Thoracic aorta (tissue), 2 donors: Measurements from ENCODE around the gene RSU1. TPM values are rescaled to one million over a fixed set of nuclear protein-coding genes. Genes with fewer than 3 reads are reported as not detected.

Source experiments
- ATAC-seq: fragments of 150-250 bp; one replicate; pipeline ENCODE4 v1.8.0; 2017; ENCODE audit warnings: low read depth; ENCODE audit not compliant: insufficient number of reproducible peaks, low FRiP score
- DNase-seq: peaks from one replicate; pipeline ENCODE4 v3.0.0-alpha.2; 2020; ENCODE audit warnings: low spot score
- H3K27ac ChIP-seq, 2 donors: fragments of 200-600 bp; sonication (generic); 1 replicate in 1 of 2; 2 replicates in 1 of 2; pipeline ENCODE4 v1.5.1; 2016; ENCODE audit warnings: mild to moderate bottlenecking in 2 of 2, moderate library complexity in 2 of 2
- H3K27me3 ChIP-seq: fragments of 200-600 bp; sonication (generic); replicated peaks from 2 replicates; pipeline ENCODE4 v1.6.0; 2016; ENCODE audit warnings: mild to moderate bottlenecking; ENCODE audit not compliant: insufficient read depth
- H3K36me3 ChIP-seq: fragments of 200-600 bp; sonication (generic); one replicate; pipeline ENCODE4 v1.5.1; 2016
- H3K4me1 ChIP-seq, 2 donors: fragments of 200-600 bp; sonication (generic); 1 replicate in 1 of 2; 2 replicates in 1 of 2; pipeline versions ENCODE4 v1.5.1 to v1.6.0; 2016; ENCODE audit warnings: low read depth in 2 of 2, mild to moderate bottlenecking in 1 of 2; ENCODE audit not compliant: control insufficient read depth in 1 of 2
- H3K4me3 ChIP-seq: fragments of 200-600 bp; sonication (generic); 2 replicates; pipeline ENCODE4 v1.5.1; 2016; ENCODE audit warnings: mild to moderate bottlenecking
- H3K9me3 ChIP-seq: fragments of 200-600 bp; sonication (generic); 2 replicates; pipeline ENCODE4 v1.5.1; 2016
- CTCF ChIP-seq: fragments of 200-600 bp; sonication (generic); IDR thresholded peaks from one replicate; pipeline ENCODE4 v1.5.1; 2019; ENCODE audit warnings: antibody characterized with exemption
- total RNA-seq, 2 donors: library from RNA; depleted of rRNA; stranded (reverse); fragments of >200 nt; gene quantifications; one replicate each; pipeline versions ENCODE4 v1.1.0 to v1.2.3, GENCODE V29; 2016

The RSU1 gene
- total RNA-seq, 2 donors from 2014 or later: 88.0 to 122 TPM

GRCh38 chr10:16566202-16566805 is 250.9 kb downstream of the RSU1 start:
- Histone ChIP-seq H3K4me1 (no peaks in the 10 kb centered on the region), H3K36me3 (no peaks in the 10 kb centered on the region), H3K9me3 (no peaks in the 10 kb centered on the region), H3K27me3 (no peaks in the 10 kb centered on the region), H3K27ac (no peak overlapping the region), H3K4me3 (no peak overlapping the region)
- ATAC-seq (no peak), DNase-seq (no peak)
- no peak for TF ChIP-seq CTCF

DNA sequence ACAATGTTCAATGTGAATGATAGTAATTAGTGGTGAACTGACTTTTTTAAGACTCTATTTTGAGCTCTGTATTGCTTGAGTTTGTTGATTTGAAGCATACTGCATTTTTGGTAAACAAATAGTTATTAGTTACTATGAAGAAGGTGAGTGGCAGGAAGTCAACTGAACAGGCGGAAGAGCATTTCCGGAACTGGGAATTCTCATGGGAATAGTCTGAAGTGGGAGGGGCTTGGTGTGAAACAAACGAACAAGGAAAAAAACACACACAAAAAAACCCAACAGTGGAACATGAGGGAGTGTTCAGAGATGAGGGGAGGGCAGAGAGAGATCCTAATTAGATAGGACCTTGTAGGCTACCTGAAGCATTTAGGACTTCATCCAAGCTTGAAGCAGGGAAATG is 251.6 kb downstream of the RSU1 start:
- DNase-seq (no peak), ATAC-seq (no peak)
- no peaks in the 10 kb centered on the region for H3K36me3 ChIP-seq
- H3K27me3 ChIP-seq: no peaks in the 10 kb centered on the region
- H3K9me3 ChIP-seq: no peaks in the 10 kb centered on the region
- no peak for TF ChIP-seq CTCF
- H3K27ac ChIP-seq: no peak overlapping the region
- H3K4me3 ChIP-seq: no peak overlapping the region
- no peaks in the 10 kb centered on the region for H3K4me1 ChIP-seq

DNA sequence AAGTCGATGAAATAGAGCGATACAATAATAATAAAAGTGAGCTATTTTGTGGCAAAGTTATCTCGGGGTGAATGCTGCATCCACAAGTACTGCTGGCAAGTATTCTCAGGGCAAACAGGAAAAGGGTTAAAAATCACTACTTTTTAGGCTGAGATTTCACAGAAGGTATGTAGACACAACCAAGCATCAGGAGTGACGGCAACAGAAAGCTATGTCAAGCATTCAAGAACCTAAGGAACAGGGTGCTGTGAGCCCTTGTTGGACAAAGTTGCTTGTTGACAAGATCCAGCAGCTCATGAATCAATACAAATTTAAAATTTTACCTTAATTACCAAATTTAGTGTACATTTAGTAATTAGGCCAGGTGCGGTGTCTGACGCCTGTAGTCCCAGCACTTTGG is 254.3 kb downstream of the RSU1 start:
- DNase-seq (no peak), ATAC-seq (no peak)
- no peaks in the 10 kb centered on the region for H3K4me1 ChIP-seq
- H3K27ac ChIP-seq: no peak overlapping the region
- H3K4me3 ChIP-seq: no peak overlapping the region
- H3K27me3 ChIP-seq: no peaks in the 10 kb centered on the region
- no peaks in the 10 kb centered on the region for H3K9me3 ChIP-seq
- no peak for TF ChIP-seq CTCF
- H3K36me3 ChIP-seq: no peaks in the 10 kb centered on the region

DNA sequence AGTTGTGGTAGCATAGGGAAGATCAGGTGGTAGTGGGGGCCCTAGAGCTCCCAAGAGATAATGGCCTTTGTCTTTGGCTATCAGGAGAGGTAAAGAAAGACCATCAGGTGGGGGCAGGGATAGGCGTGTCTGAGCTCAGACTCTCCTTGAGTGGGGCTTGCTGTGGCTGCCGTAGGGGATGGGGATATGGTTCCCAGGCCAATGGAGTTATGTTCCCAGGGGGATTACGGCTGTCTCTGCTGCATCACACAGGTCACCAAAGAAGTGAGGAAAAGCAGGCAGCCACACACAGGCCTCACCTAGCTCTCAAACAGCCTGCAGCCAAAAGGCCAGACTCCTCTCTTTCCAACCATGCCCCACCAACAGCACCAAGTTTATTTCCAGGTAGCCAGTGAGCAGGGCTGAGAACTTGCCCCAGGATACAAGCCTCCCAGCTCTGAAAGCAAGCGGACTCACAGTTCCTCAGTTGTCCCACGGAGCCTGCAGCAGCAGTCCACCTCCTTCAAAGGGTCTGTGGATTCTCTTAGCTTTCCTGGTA is 257.9 kb downstream of the RSU1 start:
- H3K9me3 ChIP-seq: no peaks in the 10 kb centered on the region
- no peaks in the 10 kb centered on the region for H3K36me3 ChIP-seq
- no peak for ATAC-seq
- DNase-seq: no peak
- no peaks in the 10 kb centered on the region for H3K27me3 ChIP-seq
- H3K4me1 ChIP-seq: no peaks in the 10 kb centered on the region
- no peak for TF ChIP-seq CTCF
- H3K4me3 ChIP-seq: no peak overlapping the region
- H3K27ac ChIP-seq: no peak overlapping the region

GRCh38 chr10:16547973-16548372 is 269.3 kb downstream of the RSU1 start:
- TF ChIP-seq CTCF: no peak
- Histone ChIP-seq H3K9me3 (no peaks in the 10 kb centered on the region), H3K4me1 (peaks cover 8 to 17% of the 10 kb centered on the region in 2 donors), H3K27me3 (no peaks in the 10 kb centered on the region), H3K36me3 (no peaks in the 10 kb centered on the region), H3K4me3 (no peak overlapping the region), H3K27ac (no peak overlapping the region)
- no peak for ATAC-seq
- DNase-seq: no peak
